Skeletal muscle satellite cell (primary cell): ENCODE results near the gene COBL.

Experiments used
- H3K27me3 ChIP-seq: 2 replicates; pipeline ENCODE4 v1.7.0; 2013; ENCODE audit warnings: low read length; ENCODE audit not compliant: control insufficient read depth, insufficient read depth
- H3K36me3 ChIP-seq: 2 replicates; pipeline ENCODE4 v1.7.0; 2013; ENCODE audit warnings: mild to moderate bottlenecking, control low read depth, low read length; ENCODE audit not compliant: insufficient read depth
- H3K4me1 ChIP-seq: 2 replicates; pipeline ENCODE4 v1.7.0; 2013; ENCODE audit warnings: low read length; ENCODE audit not compliant: control insufficient read depth, insufficient read depth
- H3K4me2 ChIP-seq: 2 replicates; pipeline ENCODE4 v1.7.0; 2013; ENCODE audit warnings: mild to moderate bottlenecking, low read length
- H3K4me3 ChIP-seq: 2 replicates; pipeline ENCODE4 v1.7.0; 2013; ENCODE audit warnings: low read length
- H3K9ac ChIP-seq: 2 replicates; pipeline ENCODE4 v1.7.0; 2013; ENCODE audit warnings: mild to moderate bottlenecking, low read depth, low read length, moderate library complexity
- H3K9me3 ChIP-seq: replicated peaks from 2 replicates; pipeline ENCODE4 v1.7.0; 2013; ENCODE audit warnings: mild to moderate bottlenecking, control low read depth, low read length

COBL gene

GRCh38 chr7:51324206-51324898 is 7.7 kb upstream of the COBL start:
- no peaks in the 10 kb centered on the region for H3K4me1 ChIP-seq
- H3K9ac ChIP-seq, result no peak overlapping the region
- no peak overlapping the region for H3K4me3 ChIP-seq
- H3K27me3 ChIP-seq, result no peaks in the 10 kb centered on the region
- H3K36me3 ChIP-seq, result no peaks in the 10 kb centered on the region
- no peaks in the 10 kb centered on the region for H3K9me3 ChIP-seq
- H3K4me2 ChIP-seq, result no peak overlapping the region

GRCh38 chr7:51321961-51322515 is 5.4 kb upstream of the COBL start:
- Histone ChIP-seq H3K4me1 (no peaks in the 10 kb centered on the region), H3K9ac (no peak overlapping the region), H3K4me3 (no peak overlapping the region), H3K27me3 (peaks cover 7% of the 10 kb centered on the region), H3K4me2 (no peak overlapping the region), H3K9me3 (no peaks in the 10 kb centered on the region), H3K36me3 (no peaks in the 10 kb centered on the region)

- H3K27me3 ChIP-seq, result peaks cover 33% of the 10 kb centered on the region
- H3K9ac ChIP-seq, result no peak overlapping the region
- no peaks in the 10 kb centered on the region for H3K9me3 ChIP-seq
- H3K4me3 ChIP-seq, result no peak overlapping the region
- no peak overlapping the region for H3K4me2 ChIP-seq
- peaks cover 13% of the 10 kb centered on the region for H3K4me1 ChIP-seq
- H3K36me3 ChIP-seq, result no peaks in the 10 kb centered on the region
These were observed 2.4 kb upstream of the COBL start for GRCh38 chr7:51318886-51319579.

GRCh38 chr7:51318001-51318400 is 1.4 kb upstream of the COBL start:
- H3K4me1 ChIP-seq, result peaks cover 13% of the 10 kb centered on the region
- H3K27me3 ChIP-seq, result peaks cover 39% of the 10 kb centered on the region
- H3K9me3 ChIP-seq, result no peaks in the 10 kb centered on the region
- no peaks in the 10 kb centered on the region for H3K36me3 ChIP-seq
- H3K4me2 ChIP-seq, result no peak overlapping the region
- H3K4me3 ChIP-seq, result no peak overlapping the region
- H3K9ac ChIP-seq, result no peak overlapping the region

GRCh38 chr7:51317582-51317910 is 937 bp upstream of the COBL start:
- no peak overlapping the region for H3K9ac ChIP-seq
- no peaks in the 10 kb centered on the region for H3K36me3 ChIP-seq
- H3K4me2 ChIP-seq, result no peak overlapping the region
- peaks cover 13% of the 10 kb centered on the region for H3K4me1 ChIP-seq
- H3K9me3 ChIP-seq, result no peaks in the 10 kb centered on the region
- H3K4me3 ChIP-seq, result no peak overlapping the region
- H3K27me3 ChIP-seq, result peaks cover 41% of the 10 kb centered on the region

- H3K9ac ChIP-seq, result no peak overlapping the region
- no peaks in the 10 kb centered on the region for H3K36me3 ChIP-seq
- H3K9me3 ChIP-seq, result no peaks in the 10 kb centered on the region
- H3K4me1 ChIP-seq, result peaks cover 13% of the 10 kb centered on the region
- H3K4me2 ChIP-seq, result peak overlapping the region; percentile 80
- H3K4me3 ChIP-seq, result peak overlapping the region; percentile 63
- peaks cover 41% of the 10 kb centered on the region for H3K27me3 ChIP-seq
These were observed 345 bp downstream of the COBL start for GRCh38 chr7:51316262-51316665.

GRCh38 chr7:51315393-51316261 is 982 bp downstream of the COBL start:
- Histone ChIP-seq H3K4me1 (peaks cover 13% of the 10 kb centered on the region), H3K9ac (no peak overlapping the region), H3K4me2 (peak overlapping the region; percentile 80), H3K27me3 (peaks cover 41% of the 10 kb centered on the region), H3K9me3 (no peaks in the 10 kb centered on the region), H3K4me3 (peak overlapping the region; percentile 63), H3K36me3 (no peaks in the 10 kb centered on the region)

- no peak overlapping the region for H3K4me3 ChIP-seq
- peaks cover 41% of the 10 kb centered on the region for H3K27me3 ChIP-seq
- H3K4me2 ChIP-seq, result no peak overlapping the region
- H3K9ac ChIP-seq, result no peak overlapping the region
- no peaks in the 10 kb centered on the region for H3K36me3 ChIP-seq
- no peaks in the 10 kb centered on the region for H3K9me3 ChIP-seq
- H3K4me1 ChIP-seq, result peaks cover 13% of the 10 kb centered on the region
These were observed 1.9 kb downstream of the COBL start for GRCh38 chr7:51314726-51315125.

- Histone ChIP-seq H3K36me3 (no peaks in the 10 kb centered on the region), H3K9ac (no peak overlapping the region), H3K9me3 (no peaks in the 10 kb centered on the region), H3K4me3 (no peak overlapping the region), H3K4me1 (peaks cover 13% of the 10 kb centered on the region), H3K27me3 (peaks cover 41% of the 10 kb centered on the region), H3K4me2 (no peak overlapping the region)
These were observed 2.7 kb downstream of the COBL start for GRCh38 chr7:51313738-51314425.

- H3K4me1 ChIP-seq, result peaks cover 13% of the 10 kb centered on the region
- H3K4me2 ChIP-seq, result no peak overlapping the region
- no peak overlapping the region for H3K9ac ChIP-seq
- no peaks in the 10 kb centered on the region for H3K9me3 ChIP-seq
- H3K4me3 ChIP-seq, result no peak overlapping the region
- no peaks in the 10 kb centered on the region for H3K36me3 ChIP-seq
- H3K27me3 ChIP-seq, result peaks cover 48% of the 10 kb centered on the region
These were observed 3.5 kb downstream of the COBL start for GRCh38 chr7:51312951-51313737.
